CD4-positive, alpha-beta T cell treated with Interleukin-4 for 4 hours (primary cell): Measurements from ENCODE around the gene PJVK.
A peak's percentile ranks its signal among the peaks of the same experiment; 100 is the strongest.

ENCODE experiments used
- DNase-seq: peaks from one replicate; pipeline ENCODE4 v3.0.0-alpha.2; 2020

The PJVK gene

GRCh38 chr2:178482437-178482836, 31.3 kb downstream of the PJVK start:
- DNase-seq = peak; percentile 17

GRCh38 chr2:178484245-178485041, 33.3 kb downstream of the PJVK start:
- DNase-seq = no peak

GRCh38 chr2:178485356-178485755, 34.2 kb downstream of the PJVK start:
- DNase-seq = no peak

- DNase-seq = no peak
Observed at GRCh38 chr2:178491612-178492011, 40.4 kb downstream of the PJVK start.

- no peak for DNase-seq
Observed at GRCh38 chr2:178496049-178496448, 44.9 kb downstream of the PJVK start.

GRCh38 chr2:178498137-178498536, 47.0 kb downstream of the PJVK start:
- DNase-seq = no peak

- DNase-seq = no peak
Observed at GRCh38 chr2:178499640-178500039, 48.5 kb downstream of the PJVK start.

GRCh38 chr2:178502751-178503150, 51.6 kb downstream of the PJVK start:
- no peak for DNase-seq

- DNase-seq = no peak
Observed at GRCh38 chr2:178506101-178506500, 54.9 kb downstream of the PJVK start.

- DNase-seq = no peak
Observed at GRCh38 chr2:178506524-178506923, 55.3 kb downstream of the PJVK start.

- DNase-seq = no peak
Observed at GRCh38 chr2:178506949-178507348, 55.8 kb downstream of the PJVK start.

- DNase-seq = no peak
Observed at GRCh38 chr2:178508646-178509045, 57.5 kb downstream of the PJVK start.

- no peak for DNase-seq
Observed at GRCh38 chr2:178510384-178510783, 59.2 kb downstream of the PJVK start.
